ENCODE data around the gene PPP1R11. TPM values are rescaled to one million over a fixed set of nuclear protein-coding genes. Genes with fewer than 3 reads are reported as not detected.
A peak's percentile ranks its signal among the peaks of the same experiment; 100 is the strongest.

PPP1R11 gene
- total and polyA plus RNA-seq, 2 of the 13 experiments (the other 11 are each of a cell fraction or from before 2014, with no cell fraction given): 32.1 to 58.9 TPM

DNA sequence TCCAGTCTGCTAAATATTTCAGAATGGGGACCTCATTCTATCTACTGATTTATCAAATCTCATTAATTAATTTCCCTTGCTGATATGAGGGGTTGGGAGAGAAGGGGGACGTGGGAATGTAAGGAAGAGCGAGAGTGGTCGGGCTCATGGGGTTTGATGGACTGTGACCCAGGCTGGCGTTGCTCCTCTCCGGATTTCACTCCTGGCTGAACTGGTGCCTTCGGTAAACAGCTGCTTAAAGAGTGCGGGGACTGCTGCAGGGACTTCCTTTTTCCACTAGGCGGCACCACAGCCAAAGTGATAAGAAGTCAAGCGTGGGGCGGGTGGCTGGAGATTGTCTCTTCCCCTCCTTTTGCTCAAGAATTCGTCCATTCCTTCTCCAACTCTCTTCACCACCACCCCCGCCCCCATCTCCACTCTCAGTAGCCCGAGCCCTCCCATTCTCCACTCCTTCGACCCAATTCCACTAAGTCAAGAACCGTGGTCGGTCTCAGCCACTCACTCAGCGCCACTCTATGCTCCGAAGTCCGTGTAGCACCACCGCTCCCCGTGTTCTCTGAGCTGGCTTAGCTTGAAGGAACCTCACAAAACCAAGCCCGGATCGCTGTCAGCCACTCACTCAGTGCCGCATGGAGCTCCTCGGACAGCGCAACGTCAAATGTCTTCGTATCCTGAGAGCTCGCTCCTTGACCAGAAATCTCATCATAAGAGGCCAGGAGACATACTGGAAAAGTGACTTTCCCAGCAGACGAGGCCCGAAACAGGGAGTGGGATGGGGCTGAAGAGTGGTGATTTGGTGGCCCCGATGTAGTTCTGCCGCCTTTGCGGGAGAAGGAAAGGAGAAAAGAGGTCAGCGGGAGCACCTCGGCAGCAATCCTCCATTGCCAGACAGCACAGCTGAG is 36.2 kb downstream of the PPP1R11 start (continued):
- TF ChIP-seq, protein P1, sequence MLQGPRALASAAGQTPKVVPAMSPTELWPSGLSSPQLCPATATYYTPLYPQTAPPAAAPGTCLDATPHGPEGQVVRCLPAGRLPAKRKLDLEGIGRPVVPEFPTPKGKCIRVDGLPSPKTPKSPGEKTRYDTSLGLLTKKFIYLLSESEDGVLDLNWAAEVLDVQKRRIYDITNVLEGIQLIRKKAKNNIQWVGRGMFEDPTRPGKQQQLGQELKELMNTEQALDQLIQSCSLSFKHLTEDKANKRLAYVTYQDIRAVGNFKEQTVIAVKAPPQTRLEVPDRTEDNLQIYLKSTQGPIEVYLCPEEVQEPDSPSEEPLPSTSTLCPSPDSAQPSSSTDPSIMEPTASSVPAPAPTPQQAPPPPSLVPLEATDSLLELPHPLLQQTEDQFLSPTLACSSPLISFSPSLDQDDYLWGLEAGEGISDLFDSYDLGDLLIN (CRISPR knock-in tag; IDR thresholded peaks at IDR 0.05; ENCODE audit: borderline replicate concordance): no peak
- no peak for TF ChIP-seq ELF4 (CRISPR knock-in tag; IDR thresholded peaks at IDR 0.05; ENCODE audit: borderline replicate concordance)
- 0 out of 2 replicates have a peak, but pooled peaks have one; percentile 53 for TF ChIP-seq ARNTL (CRISPR knock-in tag; IDR thresholded peaks at IDR 0.05)
- TF ChIP-seq RELA (CRISPR knock-in tag; IDR thresholded peaks at IDR 0.05): no peak
- no peak for TF ChIP-seq POGZ (CRISPR knock-in tag; IDR thresholded peaks at IDR 0.05)
- peak; percentile 78 for TF ChIP-seq MED1 (CRISPR knock-in tag; IDR thresholded peaks at IDR 0.05)
- TF ChIP-seq MAZ (IDR thresholded peaks at IDR 0.05; ENCODE audit: borderline replicate concordance, low read depth, low read length): peak; percentile 81; the same call in 1 of the 2 replicates
- TF ChIP-seq MAZ (CRISPR knock-in tag; IDR thresholded peaks at IDR 0.05; ENCODE audit: low read depth): peak; percentile 58
- TF ChIP-seq, protein P2, sequence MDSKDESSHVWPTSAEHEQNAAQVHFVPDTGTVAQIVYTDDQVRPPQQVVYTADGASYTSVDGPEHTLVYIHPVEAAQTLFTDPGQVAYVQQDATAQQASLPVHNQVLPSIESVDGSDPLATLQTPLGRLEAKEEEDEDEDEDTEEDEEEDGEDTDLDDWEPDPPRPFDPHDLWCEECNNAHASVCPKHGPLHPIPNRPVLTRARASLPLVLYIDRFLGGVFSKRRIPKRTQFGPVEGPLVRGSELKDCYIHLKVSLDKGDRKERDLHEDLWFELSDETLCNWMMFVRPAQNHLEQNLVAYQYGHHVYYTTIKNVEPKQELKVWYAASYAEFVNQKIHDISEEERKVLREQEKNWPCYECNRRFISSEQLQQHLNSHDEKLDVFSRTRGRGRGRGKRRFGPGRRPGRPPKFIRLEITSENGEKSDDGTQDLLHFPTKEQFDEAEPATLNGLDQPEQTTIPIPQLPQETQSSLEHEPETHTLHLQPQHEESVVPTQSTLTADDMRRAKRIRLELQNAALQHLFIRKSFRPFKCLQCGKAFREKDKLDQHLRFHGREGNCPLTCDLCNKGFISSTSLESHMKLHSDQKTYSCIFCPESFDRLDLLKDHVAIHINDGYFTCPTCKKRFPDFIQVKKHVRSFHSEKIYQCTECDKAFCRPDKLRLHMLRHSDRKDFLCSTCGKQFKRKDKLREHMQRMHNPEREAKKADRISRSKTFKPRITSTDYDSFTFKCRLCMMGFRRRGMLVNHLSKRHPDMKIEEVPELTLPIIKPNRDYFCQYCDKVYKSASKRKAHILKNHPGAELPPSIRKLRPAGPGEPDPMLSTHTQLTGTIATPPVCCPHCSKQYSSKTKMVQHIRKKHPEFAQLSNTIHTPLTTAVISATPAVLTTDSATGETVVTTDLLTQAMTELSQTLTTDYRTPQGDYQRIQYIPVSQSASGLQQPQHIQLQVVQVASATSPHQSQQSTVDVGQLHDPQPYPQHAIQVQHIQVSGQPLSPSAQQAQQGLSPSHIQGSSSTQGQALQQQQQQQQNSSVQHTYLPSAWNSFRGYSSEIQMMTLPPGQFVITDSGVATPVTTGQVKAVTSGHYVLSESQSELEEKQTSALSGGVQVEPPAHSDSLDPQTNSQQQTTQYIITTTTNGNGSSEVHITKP (CRISPR knock-in tag; IDR thresholded peaks at IDR 0.05; ENCODE audit: low read depth): no peak
- no peak for TF ChIP-seq NR2F1 (CRISPR knock-in tag; IDR thresholded peaks at IDR 0.05)
- TF ChIP-seq MZF1 (CRISPR knock-in tag; IDR thresholded peaks at IDR 0.05; ENCODE audit: borderline replicate concordance): 0 out of 2 replicates have a peak, but pooled peaks have one; percentile 53
- TF ChIP-seq SSRP1 (CRISPR knock-in tag; IDR thresholded peaks at IDR 0.05): 0 out of 2 replicates have a peak, but pooled peaks have one; percentile 26
- TF ChIP-seq MBNL3 (CRISPR knock-in tag; conservative IDR thresholded peaks at IDR 0.05): no peak
- TF ChIP-seq THYN1 (CRISPR knock-in tag; IDR thresholded peaks at IDR 0.05; ENCODE audit: borderline replicate concordance, low read depth): 0 out of 2 replicates have a peak, but pooled peaks have one; percentile 70
- TF ChIP-seq, protein P3, sequence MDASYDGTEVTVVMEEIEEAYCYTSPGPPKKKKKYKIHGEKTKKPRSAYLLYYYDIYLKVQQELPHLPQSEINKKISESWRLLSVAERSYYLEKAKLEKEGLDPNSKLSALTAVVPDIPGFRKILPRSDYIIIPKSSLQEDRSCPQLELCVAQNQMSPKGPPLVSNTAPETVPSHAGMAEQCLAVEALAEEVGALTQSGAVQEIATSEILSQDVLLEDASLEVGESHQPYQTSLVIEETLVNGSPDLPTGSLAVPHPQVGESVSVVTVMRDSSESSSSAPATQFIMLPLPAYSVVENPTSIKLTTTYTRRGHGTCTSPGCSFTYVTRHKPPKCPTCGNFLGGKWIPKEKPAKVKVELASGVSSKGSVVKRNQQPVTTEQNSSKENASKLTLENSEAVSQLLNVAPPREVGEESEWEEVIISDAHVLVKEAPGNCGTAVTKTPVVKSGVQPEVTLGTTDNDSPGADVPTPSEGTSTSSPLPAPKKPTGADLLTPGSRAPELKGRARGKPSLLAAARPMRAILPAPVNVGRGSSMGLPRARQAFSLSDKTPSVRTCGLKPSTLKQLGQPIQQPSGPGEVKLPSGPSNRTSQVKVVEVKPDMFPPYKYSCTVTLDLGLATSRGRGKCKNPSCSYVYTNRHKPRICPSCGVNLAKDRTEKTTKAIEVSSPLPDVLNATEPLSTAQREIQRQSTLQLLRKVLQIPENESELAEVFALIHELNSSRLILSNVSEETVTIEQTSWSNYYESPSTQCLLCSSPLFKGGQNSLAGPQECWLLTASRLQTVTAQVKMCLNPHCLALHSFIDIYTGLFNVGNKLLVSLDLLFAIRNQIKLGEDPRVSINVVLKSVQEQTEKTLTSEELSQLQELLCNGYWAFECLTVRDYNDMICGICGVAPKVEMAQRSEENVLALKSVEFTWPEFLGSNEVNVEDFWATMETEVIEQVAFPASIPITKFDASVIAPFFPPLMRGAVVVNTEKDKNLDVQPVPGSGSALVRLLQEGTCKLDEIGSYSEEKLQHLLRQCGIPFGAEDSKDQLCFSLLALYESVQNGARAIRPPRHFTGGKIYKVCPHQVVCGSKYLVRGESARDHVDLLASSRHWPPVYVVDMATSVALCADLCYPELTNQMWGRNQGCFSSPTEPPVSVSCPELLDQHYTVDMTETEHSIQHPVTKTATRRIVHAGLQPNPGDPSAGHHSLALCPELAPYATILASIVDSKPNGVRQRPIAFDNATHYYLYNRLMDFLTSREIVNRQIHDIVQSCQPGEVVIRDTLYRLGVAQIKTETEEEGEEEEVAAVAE (CRISPR knock-in tag; IDR thresholded peaks at IDR 0.05; ENCODE audit: borderline replicate concordance): peak; percentile 85; the same call in 1 of the 2 replicates
- no peak for TF ChIP-seq ZKSCAN5 (CRISPR knock-in tag; IDR thresholded peaks at IDR 0.05)
